WTC11 (cell line): ENCODE measurements around the gene SELENOV.

ENCODE experiments used
- ATF2 ChIP-seq: sonication (generic); formaldehyde crosslinking; IDR thresholded peaks from 2 replicates; pipeline ENCODE4 v1.8.1; 2022; ENCODE audit warnings: low read depth, missing genetic modification reagents, borderline replicate concordance
- ATF3 ChIP-seq: sonication (generic); formaldehyde crosslinking; conservative IDR thresholded peaks from 2 replicates; pipeline ENCODE4 v1.8.1; 2022; ENCODE audit warnings: mild to moderate bottlenecking, missing genetic modification reagents
- ATF6 ChIP-seq: sonication (generic); formaldehyde crosslinking; IDR thresholded peaks from 2 replicates; pipeline ENCODE4 v1.8.1; 2023; ENCODE audit warnings: mild to moderate bottlenecking, missing genetic modification reagents
- CTCF ChIP-seq: fragments of 200-600 bp; IDR thresholded peaks from 2 replicates; pipeline ENCODE4 v1.8.0; 2022; ENCODE audit warnings: antibody characterized with exemption
- JUN ChIP-seq: sonication (generic); formaldehyde crosslinking; IDR thresholded peaks from 2 replicates; pipeline ENCODE4 v1.8.0; 2023; ENCODE audit warnings: mild to moderate bottlenecking, missing genetic modification reagents
- MAX ChIP-seq: sonication (generic); formaldehyde crosslinking; IDR thresholded peaks from 2 replicates; pipeline ENCODE4 v1.8.0; 2022; ENCODE audit warnings: mild to moderate bottlenecking, missing genetic modification reagents
- MYBL2 ChIP-seq: sonication (generic); formaldehyde crosslinking; IDR thresholded peaks from 2 replicates; pipeline ENCODE4 v1.8.1; 2023; ENCODE audit warnings: mild to moderate bottlenecking, moderate library complexity, missing genetic modification reagents
- NFE2L1 ChIP-seq: sonication (generic); formaldehyde crosslinking; IDR thresholded peaks from 2 replicates; pipeline ENCODE4 v1.8.1; 2023; ENCODE audit warnings: missing genetic modification reagents
- NFYB ChIP-seq: sonication (generic); formaldehyde crosslinking; conservative IDR thresholded peaks from 2 replicates; pipeline ENCODE4 v1.8.0; 2022; ENCODE audit warnings: low read depth, missing genetic modification reagents
- OVOL2 ChIP-seq: fragments of 250-450 bp; sonication (Bioruptor Pico); IDR thresholded peaks from 2 replicates; pipeline ENCODE4 v1.9.0; 2021; ENCODE audit warnings: mild to moderate bottlenecking, borderline replicate concordance
- SP1 ChIP-seq: sonication (generic); formaldehyde crosslinking; conservative IDR thresholded peaks from 2 replicates; pipeline ENCODE4 v1.8.1; 2022; ENCODE audit warnings: missing genetic modification reagents
- USF2 ChIP-seq: sonication (generic); formaldehyde crosslinking; IDR thresholded peaks from 2 replicates; pipeline ENCODE4 v1.8.1; 2023; ENCODE audit warnings: mild to moderate bottlenecking, missing genetic modification reagents, moderate library complexity
- ZNF317 ChIP-seq: sonication (generic); formaldehyde crosslinking; IDR thresholded peaks from 2 replicates; pipeline ENCODE4 v1.8.1; 2023; ENCODE audit warnings: low read depth, mild to moderate bottlenecking, moderate library complexity, missing genetic modification reagents, borderline replicate concordance
- ZNF423 ChIP-seq: fragments of 250-450 bp; sonication (Bioruptor Pico); IDR thresholded peaks from 2 replicates; pipeline ENCODE4 v2.1.2; 2022; ENCODE audit warnings: mild to moderate bottlenecking, moderate library complexity

- no peak for TF ChIP-seq ATF2 (CRISPR knock-in tag)
- no peak for TF ChIP-seq OVOL2 (CRISPR knock-in tag)
- no peak for TF ChIP-seq CTCF
- TF ChIP-seq ATF3: no peak
- no peak for TF ChIP-seq NFYB (CRISPR knock-in tag)
- no peak for TF ChIP-seq ATF6 (CRISPR knock-in tag)
- TF ChIP-seq USF2 (CRISPR knock-in tag): no peak
- no peak for TF ChIP-seq JUN (CRISPR knock-in tag)
- no peak for TF ChIP-seq SP1 (CRISPR knock-in tag)
- no peak for TF ChIP-seq NFE2L1
- no peak for TF ChIP-seq MAX
- TF ChIP-seq MYBL2 (CRISPR knock-in tag): no peak
- no peak for TF ChIP-seq ZNF317 (CRISPR knock-in tag)
- no peak for TF ChIP-seq ZNF423 (CRISPR knock-in tag)
Measured at GRCh38 chr19:39568604-39569003, 53.7 kb downstream of the SELENOV start.
